Lower leg skin (tissue), 4 donors: ENCODE measurements around the gene CSNK2B. TPM values are rescaled to one million over a fixed set of nuclear protein-coding genes. Genes with fewer than 3 reads are reported as not detected.

ENCODE experiments used
- DNase-seq, 2 donors: peaks; one replicate each; pipeline ENCODE4 v3.0.0-alpha.2; 2019; ENCODE audit warnings: low spot score in 2 of 2
- H3K4me3 ChIP-seq: fragments of 200-600 bp; sonication (generic); 2 replicates; pipeline ENCODE4 v1.5.1; 2017; ENCODE audit warnings: mild to moderate bottlenecking, low read depth; ENCODE audit not compliant: poor library complexity, severe bottlenecking
- CTCF ChIP-seq, 3 donors: fragments of 450-650 bp; IDR thresholded peaks; one replicate each; pipeline ENCODE4 v1.5.1; 2016; ENCODE audit warnings: antibody characterized with exemption in 3 of 3, mild to moderate bottlenecking in 3 of 3, moderate library complexity in 2 of 3
- POLR2A ChIP-seq, 2 donors: fragments of 450-650 bp; IDR thresholded peaks; one replicate each; pipeline ENCODE4 v1.6.1; 2016 to 2017; ENCODE audit warnings: antibody characterized with exemption in 2 of 2, mild to moderate bottlenecking in 1 of 2, moderate library complexity in 1 of 2
- WGBS, 2 donors: methylation state at CpG; one replicate each; pipeline ENCODE4 v1.1.5; 2018; 5-methylcytosine and 5-hydroxymethylcytosine counted together
- intact Hi-C: fragments of 100-400 bp; cut with DNase I; formaldehyde crosslinking; loops from one replicate; pipeline ENCODE4 v1.15.0; 2023; ENCODE audit warnings: low total_unique reads
- microRNA-seq, 2 donors: library from miRNA; unstranded; fragments of <30 nt; microRNA quantifications; one replicate each; pipeline ENCODE4, GENCODE V29; 2016; ENCODE audit warnings: borderline replicate concordance in 2 of 2, borderline number of aligned reads in 1 of 2
- total RNA-seq, 4 donors: library from RNA; depleted of rRNA; stranded (reverse); fragments of >200 nt; gene quantifications; one replicate each; pipeline ENCODE4 v1.1.0, GENCODE V29; 2016

CSNK2B gene
- total RNA-seq, 4 donors from 2014 or later, result 328 to 447 (median 416) TPM

DNA sequence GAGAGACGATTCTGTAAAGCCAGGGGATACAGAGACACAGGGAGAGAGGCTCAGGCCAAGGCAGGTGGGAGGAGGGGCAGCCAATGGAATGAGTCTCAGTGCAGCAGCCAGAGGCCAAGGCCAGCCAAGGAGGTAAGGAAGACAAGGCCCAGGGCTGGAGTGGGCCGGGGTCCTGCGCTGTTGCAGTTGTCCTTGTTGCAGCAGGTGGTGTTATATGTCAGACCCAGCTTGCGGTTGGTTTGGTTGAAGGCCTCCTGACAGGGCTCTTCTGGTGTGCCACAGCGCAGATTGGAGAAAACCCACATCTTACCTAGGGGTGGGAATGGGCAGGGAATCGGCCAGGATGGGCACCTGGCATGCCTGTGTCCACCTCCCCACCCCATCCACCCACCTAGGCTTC, 53.1 kb downstream of the CSNK2B start:
- TF ChIP-seq CTCF (IDR thresholded peaks at IDR 0.05), result no peak
- TF ChIP-seq POLR2A (IDR thresholded peaks at IDR 0.05), result no peak
- intact Hi-C loops, result no loop called here
- DNase-seq, result no peak
- WGBS, 2 donors, result 73 to 78% methylated on average over 6 of the region's 6 CpGs
- no peak overlapping the region for H3K4me3 ChIP-seq

Small RNA genes lying within 50 kb of the gene (microRNA-seq; reads per million reads assigned to microRNA genes)
- gene MIR4646 (0 reads per million in 2 donors), gene MIR6832 (0 reads per million in 2 donors)

Other genes with a start within 250 kb of the CSNK2B start
- 1 to 10 TPM in 2 of 4 donors, under 1 TPM in 2; 0.61 to 2.6 (median 1.2) TPM for gene MICB, start 167.9 kb upstream of the CSNK2B start, total RNA-seq
- gene MCCD1, start 137.1 kb upstream of the CSNK2B start, total RNA-seq, result not detected
- 100 to 1,000 TPM; 176 to 355 (median 238) TPM for gene DDX39B, start 124.1 kb upstream of the CSNK2B start, total RNA-seq
- 1 to 10 TPM in 1 of 4 donors, under 1 TPM in 1, not detected in 2; 0.46 to 1.3 TPM for gene ATP6V1G2, start 119.5 kb upstream of the CSNK2B start, total RNA-seq
- 10 to 100 TPM; 25.2 to 44.4 (median 28.5) TPM for gene NFKBIL1, start 118.5 kb upstream of the CSNK2B start, total RNA-seq
- not detected for gene LTA, start 93.8 kb upstream of the CSNK2B start, total RNA-seq
- gene TNF, start 90.5 kb upstream of the CSNK2B start, total RNA-seq, result 1 to 10 TPM in 1 of 4 donors, under 1 TPM in 3; 0.38 to 1.4 (median 0.59) TPM
- gene LTB, start 83.7 kb upstream of the CSNK2B start, total RNA-seq, result 1 to 10 TPM in 1 of 4 donors, not detected in 3; 1.1 TPM
- 1 to 10 TPM; 1.6 to 7.0 (median 4.4) TPM for gene LST1, start 79.8 kb upstream of the CSNK2B start, total RNA-seq
- not detected for gene NCR3, start 73.1 kb upstream of the CSNK2B start, total RNA-seq
- 10 to 100 TPM in 1 of 4 donors, 1 to 10 TPM in 3; 4.8 to 13.7 (median 7.2) TPM for gene AIF1, start 50.8 kb upstream of the CSNK2B start, total RNA-seq
- gene PRRC2A, start 45.4 kb upstream of the CSNK2B start, total RNA-seq, result 100 to 1,000 TPM in 1 of 4 donors, 10 to 100 TPM in 3; 57.4 to 131 (median 73.7) TPM
- 100 to 1,000 TPM; 255 to 338 (median 287) TPM for gene BAG6, start 13.4 kb upstream of the CSNK2B start, total RNA-seq
- 1 to 10 TPM; 1.7 to 7.2 (median 2.5) TPM for gene APOM, start 10.2 kb upstream of the CSNK2B start, total RNA-seq
- 10 to 100 TPM; 35.8 to 39.9 (median 37.2) TPM for gene C6orf47, start 5.3 kb upstream of the CSNK2B start, total RNA-seq
- 10 to 100 TPM; 22.3 to 32.5 (median 24.3) TPM for gene GPANK1, start 1.1 kb upstream of the CSNK2B start, total RNA-seq
- gene LY6G5B, start 3.9 kb downstream of the CSNK2B start, total RNA-seq, result 10 to 100 TPM in 1 of 4 donors, 1 to 10 TPM in 3; 4.2 to 21.3 (median 7.1) TPM
- 1 to 10 TPM in 1 of 4 donors, not detected in 3; 1.6 TPM for gene LY6G5C, start 15.0 kb downstream of the CSNK2B start, total RNA-seq
- 10 to 100 TPM; 49.9 to 61.8 (median 52.0) TPM for gene ABHD16A, start 37.2 kb downstream of the CSNK2B start, total RNA-seq
- gene LY6G6F, start 40.8 kb downstream of the CSNK2B start, total RNA-seq, result not detected
- gene LY6G6D, start 49.3 kb downstream of the CSNK2B start, total RNA-seq, result 1 to 10 TPM in 1 of 4 donors, not detected in 3; 9.5 TPM
- 100 to 1,000 TPM; 189 to 513 (median 237) TPM for gene LY6G6C, start 55.7 kb downstream of the CSNK2B start, total RNA-seq
- 10 to 100 TPM in 1 of 4 donors, 1 to 10 TPM in 3; 6.0 to 10.5 (median 7.9) TPM for gene MPIG6B, start 57.3 kb downstream of the CSNK2B start, total RNA-seq
- 100 to 1,000 TPM in 3 of 4 donors, 10 to 100 TPM in 1; 65.7 to 124 (median 106) TPM for gene DDAH2, start 63.2 kb downstream of the CSNK2B start, total RNA-seq
- 100 to 1,000 TPM; 293 to 430 (median 393) TPM for gene CLIC1, start 70.5 kb downstream of the CSNK2B start, total RNA-seq
- 10 to 100 TPM in 3 of 4 donors, 1 to 10 TPM in 1; 7.8 to 13.8 (median 11.4) TPM for gene MSH5, start 73.9 kb downstream of the CSNK2B start, total RNA-seq
- gene SAPCD1, start 96.6 kb downstream of the CSNK2B start, total RNA-seq, result 10 to 100 TPM; 25.3 to 80.6 (median 55.3) TPM
- 1 to 10 TPM in 3 of 4 donors, under 1 TPM in 1; 0.49 to 4.8 (median 1.4) TPM for gene VWA7, start 111.2 kb downstream of the CSNK2B start, total RNA-seq
- gene VARS1, start 129.7 kb downstream of the CSNK2B start, total RNA-seq, result 10 to 100 TPM; 39.2 to 53.9 (median 46.9) TPM
- gene LSM2, start 140.9 kb downstream of the CSNK2B start, total RNA-seq, result 10 to 100 TPM; 24.7 to 34.5 (median 28.7) TPM
- gene HSPA1L, start 149.2 kb downstream of the CSNK2B start, total RNA-seq, result 1 to 10 TPM; 1.3 to 2.3 (median 1.8) TPM
- 100 to 1,000 TPM; 237 to 342 (median 321) TPM for gene HSPA1A, start 149.5 kb downstream of the CSNK2B start, total RNA-seq
- 100 to 1,000 TPM; 378 to 549 (median 420) TPM for gene HSPA1B, start 161.7 kb downstream of the CSNK2B start, total RNA-seq
- gene NEU1, start 196.7 kb downstream of the CSNK2B start, total RNA-seq, result 10 to 100 TPM; 29.1 to 47.6 (median 39.6) TPM
- gene SLC44A4, start 212.9 kb downstream of the CSNK2B start, total RNA-seq, result 1 to 10 TPM; 1.6 to 5.2 (median 3.2) TPM
- 10 to 100 TPM; 25.5 to 39.3 (median 33.6) TPM for gene EHMT2, start 231.6 kb downstream of the CSNK2B start, total RNA-seq
- gene ZBTB12, start 236.0 kb downstream of the CSNK2B start, total RNA-seq, result 1 to 10 TPM in 1 of 4 donors, under 1 TPM in 3; 0.25 to 1.6 (median 0.77) TPM